ENCODE results near the gene APLN.

APLN gene, protein sequence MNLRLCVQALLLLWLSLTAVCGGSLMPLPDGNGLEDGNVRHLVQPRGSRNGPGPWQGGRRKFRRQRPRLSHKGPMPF
- 0 reads per million in 2 donors for total RNA-seq

DNA sequence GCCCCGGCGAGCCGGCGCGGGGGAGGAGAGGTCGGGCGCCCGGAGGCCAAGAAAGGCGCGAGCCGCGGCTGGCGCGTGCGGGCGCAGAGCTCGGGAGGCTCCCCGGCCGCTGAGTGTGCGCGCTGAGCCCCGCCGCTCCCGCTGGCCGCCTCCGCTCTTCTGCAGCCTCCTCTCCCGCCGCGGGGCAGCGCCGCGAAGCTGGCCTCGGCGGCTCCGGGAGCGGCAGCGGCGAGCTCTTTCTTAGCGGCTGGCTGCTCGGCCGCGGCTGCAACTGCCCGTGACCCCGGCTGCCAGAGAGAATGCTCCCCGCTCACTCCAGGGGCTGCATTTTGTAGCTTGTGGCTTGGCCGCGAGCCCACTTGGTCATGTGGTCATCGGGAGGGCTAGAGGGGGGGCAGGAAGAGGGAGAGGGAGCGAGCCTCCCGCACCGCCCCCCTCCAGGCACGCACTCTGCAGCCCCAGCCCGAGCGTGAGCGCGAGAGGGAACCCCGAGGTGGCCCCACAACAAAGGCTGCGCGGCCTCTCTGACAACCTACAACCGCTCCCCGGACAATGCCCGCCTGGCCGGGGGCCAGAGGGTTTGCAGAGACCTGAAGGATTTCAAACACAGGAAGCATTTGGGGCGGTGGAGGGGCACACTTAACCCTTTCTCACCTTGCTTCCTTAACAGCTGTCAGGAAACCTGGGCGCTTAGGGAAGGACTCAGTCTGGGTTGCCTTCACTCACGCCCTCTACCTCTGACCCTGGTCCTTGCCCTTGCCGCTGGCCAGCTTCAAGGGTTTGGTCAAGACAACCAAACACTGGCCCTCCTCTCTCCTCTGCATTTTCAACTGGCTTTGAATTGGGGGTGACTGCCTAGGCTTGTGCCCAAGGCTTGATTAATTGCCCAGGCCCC, at the start of gene APLN:
TSS of gene APLN (minus strand) at position 305 of the 895 bp plus-strand sequence. CDS start 326 bp downstream, outside the sequence.
- DNase-seq: no peak

DNA sequence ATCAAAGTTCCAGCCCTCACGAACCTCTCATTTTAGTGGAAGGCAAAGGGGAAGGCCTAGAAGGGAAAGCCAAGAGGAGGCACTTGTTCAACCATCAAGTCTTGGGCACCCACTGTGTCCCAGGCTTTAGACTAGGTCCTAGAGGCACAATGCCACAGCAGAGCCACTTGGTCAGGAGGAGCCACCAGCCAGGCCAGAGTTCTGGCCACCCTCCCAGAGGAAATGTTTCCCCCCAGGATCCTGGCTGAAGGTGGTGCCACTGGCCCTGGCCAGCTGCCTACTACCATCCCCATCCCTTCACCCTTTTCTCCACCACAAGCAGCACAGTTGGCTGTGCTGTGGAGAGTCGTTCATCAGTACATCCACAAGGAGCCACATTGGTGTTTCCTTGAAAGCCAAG, 49.7 kb upstream of the APLN start:
- no peak for DNase-seq

DNA sequence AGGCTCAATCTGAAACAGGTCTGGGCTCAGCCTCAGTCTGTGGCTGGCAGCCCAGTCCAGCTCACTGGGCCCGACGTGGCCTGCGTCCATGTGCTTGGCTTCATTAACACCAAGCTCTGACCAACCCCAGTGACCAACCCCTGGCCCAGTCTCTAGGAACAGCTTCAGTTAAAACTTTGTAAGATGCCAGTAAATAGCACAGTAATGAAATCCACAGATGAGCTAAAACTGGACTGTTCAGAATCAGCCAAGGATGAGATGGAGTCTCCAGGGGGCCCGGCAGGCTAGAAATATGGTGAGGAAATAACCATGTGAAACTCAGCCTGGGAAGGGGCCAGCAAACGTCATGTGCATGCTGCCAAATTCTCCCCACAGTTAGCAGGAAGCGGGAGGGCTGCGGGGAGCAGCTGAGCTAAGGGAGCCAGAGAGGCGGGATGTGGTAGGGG, 46.9 kb upstream of the APLN start:
- no peak for DNase-seq

DNA sequence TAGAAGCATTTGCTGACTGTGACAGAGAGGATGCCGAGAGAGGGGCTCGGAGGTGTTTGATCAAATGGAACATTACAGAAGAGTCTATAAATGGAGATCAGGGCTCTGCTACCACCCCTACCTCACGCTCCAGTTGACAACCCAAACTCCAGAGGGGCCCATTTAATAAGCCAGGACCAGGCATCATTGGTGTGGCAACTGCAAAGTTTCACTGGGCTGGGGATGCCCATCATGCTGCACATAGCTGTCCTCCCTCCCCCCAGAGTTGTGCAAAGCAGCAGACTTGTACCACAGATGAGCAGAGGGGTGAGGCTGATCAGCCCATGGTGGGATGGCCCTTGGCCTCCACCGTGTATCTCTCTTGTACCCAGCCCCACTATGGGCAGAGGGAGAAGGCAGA, 45.8 kb upstream of the APLN start:
- DNase-seq: no peak

DNA sequence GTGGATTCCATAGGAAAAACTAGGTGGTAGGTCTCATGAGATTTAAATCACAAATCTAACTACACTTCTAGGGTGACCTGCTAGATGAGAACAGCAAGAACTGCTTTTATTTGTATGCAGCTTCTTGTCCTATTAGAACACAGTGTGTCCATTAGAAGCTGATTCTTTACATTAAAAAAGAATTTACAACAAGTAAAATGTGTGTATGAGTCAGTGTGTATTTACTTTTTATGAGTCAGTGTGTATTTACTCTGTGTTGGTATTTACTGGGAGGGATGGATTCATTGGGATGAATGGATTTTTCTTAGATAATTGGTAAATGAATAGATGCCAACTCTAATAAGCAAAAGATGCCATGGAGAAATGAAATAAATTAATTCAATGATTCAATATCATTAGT, 43.4 kb upstream of the APLN start:
- no peak for DNase-seq

DNA sequence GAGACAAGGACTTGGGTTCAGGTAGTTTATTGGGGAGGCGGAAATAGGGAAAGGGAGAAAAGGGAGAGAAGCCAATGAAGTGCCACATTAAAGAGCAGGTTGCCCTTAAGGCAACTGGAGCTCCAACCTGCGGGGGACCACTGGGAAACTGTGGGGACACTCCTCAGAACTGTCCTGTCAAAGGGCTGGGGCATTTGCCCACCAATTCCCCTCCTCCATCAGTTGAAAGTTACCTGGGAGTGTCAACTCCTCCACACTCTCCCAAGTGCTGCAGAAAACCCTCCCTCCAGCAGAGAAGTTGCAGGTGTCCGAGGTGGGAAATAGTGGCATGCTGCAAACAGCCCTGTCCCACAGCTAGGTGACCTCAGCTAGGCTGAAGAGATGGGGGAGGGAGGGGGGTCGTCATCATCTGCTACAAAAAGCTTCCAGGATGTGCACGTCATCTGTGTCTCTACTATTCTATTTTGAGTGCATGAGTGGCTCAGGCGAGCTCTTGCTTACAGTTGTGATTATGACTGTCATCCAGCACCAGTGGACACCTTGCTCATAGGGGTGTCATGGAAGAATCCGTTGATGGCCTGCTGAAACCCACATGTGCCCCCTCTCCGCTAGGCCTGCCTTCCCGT, 42.6 kb upstream of the APLN start:
- DNase-seq: no peak

DNA sequence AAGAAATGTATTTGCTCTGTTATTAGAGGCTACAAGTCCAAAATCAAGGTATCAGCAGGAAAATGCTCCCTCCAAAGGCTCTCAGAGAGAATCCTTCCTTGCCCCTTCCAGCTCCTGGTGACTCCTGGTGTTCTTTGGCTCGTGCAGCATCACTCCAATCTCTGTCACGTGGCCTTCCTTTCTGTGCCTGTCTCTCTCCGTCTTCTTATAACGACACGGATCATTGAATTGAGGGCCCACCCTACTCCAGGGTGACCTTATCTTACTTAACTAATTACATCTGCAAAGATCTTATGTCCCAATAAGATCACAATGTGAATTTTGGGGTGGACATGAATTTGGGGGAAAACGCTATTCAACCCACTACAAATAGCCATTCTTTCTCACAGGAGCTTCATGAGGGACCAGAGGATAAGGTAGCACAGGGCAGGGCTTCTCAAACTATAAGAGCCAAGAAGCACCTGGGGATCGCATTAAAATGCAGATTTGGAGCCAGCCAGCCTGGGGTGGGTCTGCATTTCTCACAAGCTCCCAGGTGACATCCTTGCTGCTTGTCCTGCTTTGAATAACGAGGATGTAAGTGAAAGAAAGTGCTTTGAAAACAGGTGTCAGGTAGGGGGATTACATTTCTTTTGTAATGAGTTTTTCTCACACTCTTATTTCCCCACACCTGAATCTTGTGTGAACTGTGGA, 41.9 kb upstream of the APLN start:
- DNase-seq: no peak

DNA sequence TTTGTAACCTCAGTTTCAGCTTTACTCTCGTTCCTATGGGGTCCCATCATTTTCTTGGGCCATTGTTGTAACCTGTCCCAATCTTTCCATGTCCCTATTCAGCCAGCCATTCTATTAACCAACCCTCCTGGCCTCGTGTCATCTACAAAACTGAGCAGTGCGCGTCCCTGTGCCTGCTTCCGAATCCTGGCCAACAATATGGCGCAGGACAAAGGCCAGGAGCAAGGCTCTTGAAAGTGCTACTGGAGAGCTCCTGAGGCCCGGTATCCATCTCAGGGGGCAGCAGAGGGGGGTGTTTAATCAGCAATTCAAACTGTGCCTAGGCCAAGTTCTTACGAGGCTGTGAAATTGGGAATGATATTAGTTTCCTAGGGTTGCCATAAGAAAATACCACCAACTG, 41.2 kb upstream of the APLN start:
- DNase-seq: no peak

DNA sequence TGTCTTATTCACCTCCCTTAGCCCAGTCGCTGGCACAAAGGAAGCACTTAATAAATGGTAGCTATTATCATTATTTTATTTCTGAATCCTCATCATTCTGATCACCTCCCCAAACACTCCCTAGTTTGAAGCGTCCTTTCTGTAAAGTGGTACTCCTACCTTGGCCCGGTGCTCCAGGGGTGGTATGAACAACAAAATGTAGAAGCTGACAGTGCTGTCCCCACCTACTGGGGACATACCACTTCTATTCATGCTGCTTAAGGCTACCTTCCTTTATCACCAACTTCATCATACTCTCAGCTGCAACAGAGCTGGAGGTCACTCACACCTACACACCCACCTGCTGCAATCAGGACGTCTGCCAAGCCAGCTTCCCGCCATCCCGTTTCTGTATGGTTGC, 40.8 kb upstream of the APLN start:
- no peak for DNase-seq

DNA sequence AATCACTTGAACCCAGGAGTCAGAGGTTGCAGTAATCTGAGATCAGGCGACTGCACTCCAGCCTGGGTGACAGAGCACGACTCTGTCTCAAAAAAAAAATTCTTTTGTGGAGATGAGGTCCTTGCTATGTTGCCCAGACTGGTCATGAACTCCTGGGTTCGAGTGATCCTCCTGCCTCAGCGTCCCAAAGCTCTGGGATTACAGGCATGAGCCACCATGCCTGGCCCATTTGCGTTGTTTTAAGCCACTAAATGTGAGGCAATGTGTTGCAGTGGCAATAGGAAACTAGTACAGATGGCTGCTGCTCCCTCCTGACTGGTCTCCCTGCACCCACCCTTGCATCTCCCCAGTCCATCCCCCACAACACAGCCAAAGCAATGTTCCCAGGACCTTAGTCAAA, 40.0 kb upstream of the APLN start:
- DNase-seq: no peak

DNA sequence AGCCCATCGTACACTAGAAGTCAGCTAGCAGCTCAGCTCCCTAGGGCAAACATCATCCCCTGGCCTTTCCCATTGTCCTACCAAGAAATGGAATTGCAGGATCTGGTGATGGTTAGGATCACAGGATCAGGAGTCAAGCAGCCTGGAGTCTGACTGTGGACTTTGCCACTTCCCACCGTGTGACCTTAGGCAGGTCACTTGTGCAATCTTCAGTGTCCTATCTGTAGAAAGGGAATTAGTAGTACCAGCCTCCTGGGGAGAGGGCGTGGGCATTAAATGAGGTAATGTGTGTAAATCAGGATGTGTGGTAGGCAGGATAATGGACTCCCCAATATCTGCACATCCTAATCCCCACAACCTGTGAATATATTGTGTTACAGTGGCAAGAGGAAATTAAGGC, 38.6 kb upstream of the APLN start:
- no peak for DNase-seq

DNA sequence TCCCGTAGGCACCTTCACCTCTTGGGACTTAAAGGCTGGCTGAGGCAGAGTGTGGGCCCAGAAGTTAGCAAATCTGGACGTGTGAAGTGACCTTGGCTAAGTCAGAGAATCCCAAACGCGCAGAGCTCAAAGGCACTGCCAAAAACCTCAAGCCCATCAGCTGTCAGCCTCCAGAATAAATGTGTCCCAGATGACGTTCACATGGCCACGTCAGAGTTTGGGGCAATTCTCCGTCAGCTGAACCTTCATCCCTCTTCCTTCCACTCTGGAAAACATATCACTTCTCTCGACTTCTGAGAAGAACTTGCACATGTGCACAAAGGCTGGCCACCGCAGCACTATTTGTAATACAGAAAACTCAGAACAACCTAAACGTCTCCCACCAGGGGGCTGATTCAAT, 35.7 kb upstream of the APLN start:
- no peak for DNase-seq

DNA sequence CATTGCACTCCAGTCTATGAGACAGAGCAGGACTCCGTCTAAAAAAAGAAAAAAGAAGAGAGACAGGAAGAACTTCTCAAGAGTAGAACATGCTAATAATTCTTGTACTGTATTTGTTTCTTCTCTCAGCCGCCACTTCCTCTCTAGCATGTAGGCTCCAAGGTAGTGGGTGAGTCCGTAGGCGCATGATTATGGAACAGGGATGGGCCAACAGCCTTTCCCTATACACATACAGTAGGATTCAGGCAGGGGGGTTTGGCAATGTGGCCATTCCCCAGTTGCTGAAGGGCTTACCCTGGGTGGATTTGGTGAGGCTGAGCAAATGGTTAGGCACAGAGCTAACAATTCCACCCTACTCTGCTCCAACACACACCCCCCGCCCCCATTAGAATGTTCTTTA, 35.0 kb upstream of the APLN start:
- no peak for DNase-seq

DNA sequence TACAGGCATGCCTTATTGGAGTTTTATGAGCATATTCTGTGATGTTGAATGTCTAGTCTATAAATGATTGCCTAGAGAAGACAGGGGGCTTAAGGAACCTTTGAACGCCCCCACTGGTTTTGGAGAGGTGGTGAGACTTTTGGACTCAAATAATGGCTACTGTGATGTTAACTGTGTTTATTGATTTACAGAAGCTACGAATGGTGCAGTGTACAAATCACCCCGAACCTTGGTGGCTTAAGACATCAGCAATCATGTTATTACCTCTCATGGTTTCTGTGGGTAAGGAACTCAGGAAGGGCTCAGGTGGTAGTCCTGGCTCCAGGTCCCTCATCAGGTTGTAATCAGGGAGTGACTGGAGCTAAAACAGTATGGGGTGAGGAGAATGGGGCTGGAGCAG, 33.3 kb upstream of the APLN start:
- DNase-seq: no peak

DNA sequence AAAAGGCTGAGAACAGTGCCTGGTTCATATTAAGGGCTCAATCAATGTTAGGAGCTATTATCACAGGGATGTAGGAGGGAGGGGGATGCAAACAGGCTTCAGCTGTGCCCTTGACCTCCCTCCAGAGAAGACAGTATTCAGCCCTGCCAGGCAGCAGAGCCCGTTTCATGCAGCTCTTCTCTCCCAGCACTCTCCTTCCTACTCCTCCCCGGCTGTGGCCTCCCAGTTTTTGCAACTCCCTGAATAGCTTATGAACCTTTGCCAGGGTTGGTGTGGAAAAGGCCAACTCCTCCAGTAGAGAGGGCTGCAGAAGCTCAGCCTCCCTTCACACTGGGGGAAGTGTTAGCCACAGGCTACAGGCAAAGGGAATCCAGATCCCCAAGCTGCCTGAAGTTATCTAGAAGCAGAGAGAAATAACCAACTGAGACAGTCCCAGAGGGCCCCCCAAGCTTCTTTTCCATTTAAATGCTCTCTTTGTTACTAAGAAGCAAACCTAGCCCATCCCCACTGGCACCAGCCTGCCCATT, 31.7 kb upstream of the APLN start:
- DNase-seq: no peak

DNA sequence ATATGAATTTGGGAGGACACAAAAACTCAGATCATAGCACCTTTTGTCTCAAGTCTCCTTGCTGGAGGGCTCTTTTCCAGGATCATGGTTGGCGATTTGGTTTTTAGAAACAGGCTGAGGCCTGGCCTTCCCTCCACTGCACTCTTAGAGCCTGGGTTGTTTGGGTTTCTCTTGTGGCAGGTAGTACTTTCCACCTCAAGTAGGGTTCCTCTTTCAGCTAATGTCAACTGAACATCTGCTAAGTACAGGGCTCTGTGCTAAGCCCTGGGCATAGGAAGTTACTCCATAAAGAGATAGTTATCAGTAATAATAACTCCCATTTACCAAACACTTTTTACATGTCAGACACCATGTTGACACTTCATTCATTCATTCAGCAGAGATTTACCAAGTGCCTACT, 28.2 kb upstream of the APLN start:
- DNase-seq: no peak

DNA sequence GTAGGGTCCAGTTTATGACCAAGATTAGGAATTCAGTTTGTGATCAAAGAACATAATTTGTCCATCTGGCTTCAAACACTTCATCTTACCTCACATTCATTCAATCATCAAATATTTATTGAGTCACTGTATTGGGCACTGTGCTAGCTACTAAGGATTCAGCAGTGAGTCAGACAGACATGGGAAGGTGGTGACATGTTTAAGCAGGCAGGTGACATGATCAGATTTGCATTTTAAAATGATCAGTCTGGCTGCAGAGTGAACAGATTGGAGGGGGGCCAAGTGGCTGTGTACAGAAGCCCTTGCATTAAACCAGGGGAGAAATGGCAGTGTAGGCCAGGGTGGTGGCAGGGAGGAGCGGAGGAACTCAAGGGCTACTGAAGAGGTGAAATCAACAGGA, 25.1 kb upstream of the APLN start:
- no peak for DNase-seq

DNA sequence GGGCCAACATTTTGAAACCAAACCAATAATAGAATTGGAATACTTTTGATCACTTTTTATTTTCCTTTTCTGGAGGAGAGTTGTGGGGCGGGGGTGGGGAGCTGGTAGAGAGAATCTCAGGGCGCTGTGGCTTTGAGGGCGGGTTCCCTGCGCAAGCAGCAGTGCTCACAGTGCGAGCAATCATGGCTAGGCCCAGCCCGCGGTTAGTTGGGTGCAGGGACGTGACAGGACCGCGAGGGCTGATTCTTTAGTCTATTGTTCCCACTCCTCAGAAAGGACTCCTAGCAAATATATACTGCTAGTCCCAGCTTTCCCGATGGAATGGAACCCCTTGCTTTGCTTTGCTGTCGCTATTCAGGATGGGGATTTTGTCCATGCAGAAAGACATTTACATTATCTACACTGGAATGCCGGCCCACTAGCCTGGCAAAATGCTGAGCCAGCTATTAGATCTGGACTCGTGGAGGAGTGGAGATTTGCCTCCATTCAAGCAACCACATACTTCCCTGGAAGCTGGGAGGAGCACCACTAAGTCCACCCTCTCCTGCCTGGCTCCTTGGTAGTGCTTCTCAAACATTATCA, 23.9 kb upstream of the APLN start:
- DNase-seq: no peak

DNA sequence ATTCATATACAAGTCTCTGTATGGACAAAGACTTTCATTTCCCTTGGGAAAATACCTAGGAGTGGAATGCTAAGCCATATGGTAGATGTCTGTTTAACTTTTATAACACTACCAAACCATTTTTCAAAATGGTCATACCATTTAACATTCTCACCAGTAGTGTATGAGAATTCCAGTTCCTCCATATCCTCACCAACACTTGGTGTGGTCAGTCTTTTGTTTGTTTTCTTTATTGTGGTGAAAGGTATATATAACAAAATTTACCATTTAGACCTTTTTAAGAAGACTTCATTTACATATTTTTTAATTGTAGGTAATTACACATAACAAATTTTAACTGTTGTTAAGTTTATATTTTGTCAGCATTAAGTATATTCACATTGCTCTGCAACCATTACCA, 12.7 kb upstream of the APLN start:
- no peak for DNase-seq

DNA sequence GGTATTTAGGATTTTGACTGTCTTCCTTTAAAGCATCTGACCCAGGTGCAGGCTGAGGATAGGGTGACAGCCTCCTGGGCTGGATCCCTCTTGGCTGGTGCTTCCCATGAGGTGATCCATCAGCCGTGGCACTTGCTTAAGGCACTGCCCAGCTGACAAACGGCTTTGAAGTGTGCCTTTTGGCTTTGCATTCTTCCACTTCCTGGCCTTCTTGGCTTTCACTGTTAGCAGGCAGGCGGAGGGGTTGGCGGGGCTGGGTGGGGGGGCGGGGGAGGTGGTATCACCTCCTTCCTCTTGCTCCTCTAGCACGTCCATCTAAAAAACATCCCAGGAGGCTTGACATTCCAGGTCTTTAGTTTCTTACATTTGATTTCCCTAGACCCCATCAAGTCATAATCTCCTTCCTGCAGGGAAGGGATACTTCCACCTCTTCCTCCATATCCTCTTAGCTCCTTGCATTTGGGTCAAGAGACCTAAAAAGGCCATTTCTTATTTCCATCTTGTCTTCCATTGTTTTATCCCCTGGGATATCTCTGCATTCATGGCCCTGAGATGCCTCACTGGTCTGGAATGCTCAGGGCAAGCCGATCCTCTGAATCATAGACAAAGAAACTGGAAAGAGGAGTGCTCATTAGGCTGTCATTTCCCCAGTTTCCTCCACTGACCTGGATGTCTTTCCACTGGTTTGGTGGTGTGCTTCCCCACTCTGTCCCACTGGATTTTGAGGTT, 11.3 kb upstream of the APLN start:
- DNase-seq: no peak

DNA sequence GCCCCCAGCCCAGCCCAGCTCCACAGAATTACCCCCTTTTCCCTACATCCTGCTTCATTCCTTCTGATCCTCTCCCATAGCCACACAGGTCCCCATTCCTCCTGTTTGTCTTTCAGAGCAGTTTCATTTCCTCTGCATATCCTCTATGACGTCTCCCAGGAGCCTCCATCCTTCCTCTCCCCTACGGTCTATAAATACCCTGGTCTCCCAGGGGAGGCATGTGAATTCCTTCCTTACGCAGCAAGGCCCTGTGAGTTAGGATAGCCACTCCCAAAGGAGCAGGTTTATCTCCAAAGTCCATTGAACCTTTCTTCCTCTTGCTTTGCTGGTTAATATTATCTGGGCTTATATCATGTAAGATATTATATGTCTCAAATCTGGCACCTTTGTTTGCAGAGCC, 8.4 kb upstream of the APLN start:
- DNase-seq: no peak

DNA sequence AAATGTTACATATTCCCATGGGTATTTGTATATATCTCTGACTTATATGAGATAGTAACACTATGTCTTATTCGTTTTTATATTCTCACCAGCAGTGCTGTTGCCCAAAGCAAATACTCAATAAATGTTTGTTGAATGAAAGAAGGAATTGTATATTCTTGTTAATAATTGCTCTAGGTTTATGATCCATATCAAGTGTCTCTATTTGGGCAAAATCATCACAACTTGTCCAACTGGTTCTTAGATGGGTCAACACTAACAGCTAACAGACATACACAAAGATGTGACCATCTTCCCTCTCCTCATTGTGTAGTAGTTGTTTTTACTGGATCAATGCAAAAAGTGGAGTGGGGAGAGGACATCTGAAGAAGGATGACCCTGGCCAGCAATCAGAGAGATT, 6.6 kb upstream of the APLN start:
- DNase-seq: no peak
